ENCODE measurements around the gene MAPKBP1. TPM values are rescaled to one million over a fixed set of nuclear protein-coding genes. Genes with fewer than 3 reads are reported as not detected.

Gene MAPKBP1
- polyA plus RNA-seq, 1 donor from 2014 or later: 30.3 TPM

DNA sequence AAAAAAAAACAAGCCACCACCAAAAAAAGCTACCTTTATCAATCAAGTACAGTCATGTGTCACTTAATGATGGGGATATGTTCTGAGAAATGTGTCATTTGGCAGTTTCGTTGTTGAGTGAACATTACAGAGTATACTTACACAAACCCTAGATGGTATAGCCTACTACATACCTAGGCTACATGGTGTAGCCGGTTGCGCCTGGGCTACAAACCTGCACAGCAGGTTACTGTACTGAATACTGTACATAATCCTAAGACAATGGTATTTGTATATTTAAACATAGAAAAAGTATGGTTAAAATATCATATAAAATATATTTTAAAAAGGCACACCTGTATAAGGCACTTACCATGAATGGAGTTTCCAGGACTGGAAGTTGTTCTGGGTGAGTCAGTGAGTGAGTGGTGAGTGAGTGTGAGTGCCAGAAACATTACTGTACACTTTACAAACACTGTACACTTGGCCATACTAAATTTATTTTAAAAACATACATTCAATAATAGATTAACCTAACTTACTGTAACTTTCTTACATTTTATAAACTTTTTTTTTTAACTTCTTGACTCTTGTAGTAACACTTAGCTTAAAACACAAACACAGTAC, 27.7 kb downstream of the MAPKBP1 start:
- H4K20me1 ChIP-seq (ENCODE audit: insufficient read depth): no peaks in the 10 kb centered on the region
- no peaks in the 10 kb centered on the region for H3K27me3 ChIP-seq (ENCODE audit: insufficient read depth, low read depth, low read length)
- no peak overlapping the region for H3K9ac ChIP-seq (ENCODE audit: low read length)
- no peaks in the 10 kb centered on the region for H3F3A ChIP-seq (ENCODE audit: insufficient read depth, low read length, poor library complexity, severe bottlenecking)
- H3K9me3 ChIP-seq (ENCODE audit: low read length): no peaks in the 10 kb centered on the region
- no peak overlapping the region for H3K4me3 ChIP-seq (ENCODE audit: low read length)
- no peaks in the 10 kb centered on the region for H3K9me2 ChIP-seq (ENCODE audit: insufficient read depth, low read length)
- H3K4me2 ChIP-seq (ENCODE audit: low read length): no peak overlapping the region
- no peak overlapping the region for H2AFZ ChIP-seq (ENCODE audit: low read depth, low read length)
- no peak overlapping the region for H3K27ac ChIP-seq (ENCODE audit: low read length)
- no peaks in the 10 kb centered on the region for H3K36me3 ChIP-seq (ENCODE audit: insufficient read depth, low read length)
- no peaks in the 10 kb centered on the region for H3K79me2 ChIP-seq (replicated peaks; ENCODE audit: insufficient read depth, low read length)
- TF ChIP-seq SMC3 (conservative IDR thresholded peaks at IDR 0.05; ENCODE audit: poor library complexity) (no peak), MXI1 (conservative IDR thresholded peaks at IDR 0.05; ENCODE audit: poor library complexity, severe bottlenecking) (no peak), TAF1 (IDR thresholded peaks at IDR 0.05; ENCODE audit: low read depth) (no peak), RAD21 (conservative IDR thresholded peaks at IDR 0.05) (no peak), EP300 (conservative IDR thresholded peaks at IDR 0.05; ENCODE audit: poor library complexity, severe bottlenecking) (no peak), EZH2 (IDR thresholded peaks at IDR 0.05; ENCODE audit: borderline replicate concordance, insufficient read depth, low read length, poor library complexity, severe bottlenecking) (no peak), POLR2AphosphoS5 (IDR thresholded peaks at IDR 0.05) (no peak)
- TF ChIP-seq, protein P1, sequence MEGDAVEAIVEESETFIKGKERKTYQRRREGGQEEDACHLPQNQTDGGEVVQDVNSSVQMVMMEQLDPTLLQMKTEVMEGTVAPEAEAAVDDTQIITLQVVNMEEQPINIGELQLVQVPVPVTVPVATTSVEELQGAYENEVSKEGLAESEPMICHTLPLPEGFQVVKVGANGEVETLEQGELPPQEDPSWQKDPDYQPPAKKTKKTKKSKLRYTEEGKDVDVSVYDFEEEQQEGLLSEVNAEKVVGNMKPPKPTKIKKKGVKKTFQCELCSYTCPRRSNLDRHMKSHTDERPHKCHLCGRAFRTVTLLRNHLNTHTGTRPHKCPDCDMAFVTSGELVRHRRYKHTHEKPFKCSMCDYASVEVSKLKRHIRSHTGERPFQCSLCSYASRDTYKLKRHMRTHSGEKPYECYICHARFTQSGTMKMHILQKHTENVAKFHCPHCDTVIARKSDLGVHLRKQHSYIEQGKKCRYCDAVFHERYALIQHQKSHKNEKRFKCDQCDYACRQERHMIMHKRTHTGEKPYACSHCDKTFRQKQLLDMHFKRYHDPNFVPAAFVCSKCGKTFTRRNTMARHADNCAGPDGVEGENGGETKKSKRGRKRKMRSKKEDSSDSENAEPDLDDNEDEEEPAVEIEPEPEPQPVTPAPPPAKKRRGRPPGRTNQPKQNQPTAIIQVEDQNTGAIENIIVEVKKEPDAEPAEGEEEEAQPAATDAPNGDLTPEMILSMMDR (IDR thresholded peaks at IDR 0.05; ENCODE audit: poor library complexity, severe bottlenecking): no peak
- TF ChIP-seq, protein P2, sequence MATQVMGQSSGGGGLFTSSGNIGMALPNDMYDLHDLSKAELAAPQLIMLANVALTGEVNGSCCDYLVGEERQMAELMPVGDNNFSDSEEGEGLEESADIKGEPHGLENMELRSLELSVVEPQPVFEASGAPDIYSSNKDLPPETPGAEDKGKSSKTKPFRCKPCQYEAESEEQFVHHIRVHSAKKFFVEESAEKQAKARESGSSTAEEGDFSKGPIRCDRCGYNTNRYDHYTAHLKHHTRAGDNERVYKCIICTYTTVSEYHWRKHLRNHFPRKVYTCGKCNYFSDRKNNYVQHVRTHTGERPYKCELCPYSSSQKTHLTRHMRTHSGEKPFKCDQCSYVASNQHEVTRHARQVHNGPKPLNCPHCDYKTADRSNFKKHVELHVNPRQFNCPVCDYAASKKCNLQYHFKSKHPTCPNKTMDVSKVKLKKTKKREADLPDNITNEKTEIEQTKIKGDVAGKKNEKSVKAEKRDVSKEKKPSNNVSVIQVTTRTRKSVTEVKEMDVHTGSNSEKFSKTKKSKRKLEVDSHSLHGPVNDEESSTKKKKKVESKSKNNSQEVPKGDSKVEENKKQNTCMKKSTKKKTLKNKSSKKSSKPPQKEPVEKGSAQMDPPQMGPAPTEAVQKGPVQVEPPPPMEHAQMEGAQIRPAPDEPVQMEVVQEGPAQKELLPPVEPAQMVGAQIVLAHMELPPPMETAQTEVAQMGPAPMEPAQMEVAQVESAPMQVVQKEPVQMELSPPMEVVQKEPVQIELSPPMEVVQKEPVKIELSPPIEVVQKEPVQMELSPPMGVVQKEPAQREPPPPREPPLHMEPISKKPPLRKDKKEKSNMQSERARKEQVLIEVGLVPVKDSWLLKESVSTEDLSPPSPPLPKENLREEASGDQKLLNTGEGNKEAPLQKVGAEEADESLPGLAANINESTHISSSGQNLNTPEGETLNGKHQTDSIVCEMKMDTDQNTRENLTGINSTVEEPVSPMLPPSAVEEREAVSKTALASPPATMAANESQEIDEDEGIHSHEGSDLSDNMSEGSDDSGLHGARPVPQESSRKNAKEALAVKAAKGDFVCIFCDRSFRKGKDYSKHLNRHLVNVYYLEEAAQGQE (IDR thresholded peaks at IDR 0.05; ENCODE audit: borderline replicate concordance): no peak

DNA sequence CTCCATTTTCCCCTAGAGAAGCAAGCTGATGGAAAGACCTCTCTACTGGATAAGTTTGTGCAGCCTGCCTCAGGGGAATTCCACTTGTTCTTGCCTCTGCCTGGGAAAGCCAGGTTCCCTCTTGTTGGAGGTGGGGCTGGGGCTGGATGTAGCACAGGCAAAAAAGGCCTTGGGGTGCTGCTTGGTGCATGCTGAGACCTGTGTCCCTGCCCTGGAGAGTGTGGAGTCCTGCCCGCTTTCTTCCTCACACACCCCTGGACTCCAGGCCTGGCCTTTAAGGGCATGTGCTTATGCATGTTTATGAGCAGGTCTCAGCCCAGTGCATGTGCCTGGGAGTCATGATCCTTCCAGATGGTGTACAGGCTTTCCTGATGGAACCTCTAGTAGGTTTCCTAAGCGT, 30.1 kb downstream of the MAPKBP1 start:
- H3K9ac ChIP-seq (ENCODE audit: low read length): no peak overlapping the region
- no peaks in the 10 kb centered on the region for H3F3A ChIP-seq (ENCODE audit: insufficient read depth, low read length, poor library complexity, severe bottlenecking)
- H3K4me2 ChIP-seq (ENCODE audit: low read length): no peak overlapping the region
- no peak overlapping the region for H3K27ac ChIP-seq (ENCODE audit: low read length)
- H3K36me3 ChIP-seq (ENCODE audit: insufficient read depth, low read length): no peaks in the 10 kb centered on the region
- H3K79me2 ChIP-seq (replicated peaks; ENCODE audit: insufficient read depth, low read length): no peaks in the 10 kb centered on the region
- no peaks in the 10 kb centered on the region for H3K27me3 ChIP-seq (ENCODE audit: insufficient read depth, low read depth, low read length)
- no peak for TF ChIP-seq POLR2AphosphoS5 (IDR thresholded peaks at IDR 0.05)
- TF ChIP-seq, protein P1 (IDR thresholded peaks at IDR 0.05; ENCODE audit: poor library complexity, severe bottlenecking): no peak
- TF ChIP-seq EZH2 (IDR thresholded peaks at IDR 0.05; ENCODE audit: borderline replicate concordance, insufficient read depth, low read length, poor library complexity, severe bottlenecking): no peak
- no peaks in the 10 kb centered on the region for H3K9me2 ChIP-seq (ENCODE audit: insufficient read depth, low read length)
- no peaks in the 10 kb centered on the region for H4K20me1 ChIP-seq (ENCODE audit: insufficient read depth)
- no peak overlapping the region for H3K4me3 ChIP-seq (ENCODE audit: low read length)
- no peaks in the 10 kb centered on the region for H3K9me3 ChIP-seq (ENCODE audit: low read length)
- H2AFZ ChIP-seq (ENCODE audit: low read depth, low read length): no peak overlapping the region

Measured in neural cell (in vitro differentiated cells).